Stimulated activated CD4-positive, alpha-beta T cell treated with anti-CD3 and anti-CD28 coated beads, Interleukin-1b, Interleukin-23, amount 100 ng/mL, for 48 hours (primary cell): Measurements from ENCODE around the gene IFNG.
A peak's percentile ranks its signal among the peaks of the same experiment; 100 is the strongest.

ENCODE experiments used
- DNase-seq: peaks from one replicate; pipeline ENCODE4 v3.0.0-alpha.2; 2020

IFNG gene

GRCh38 chr12:68114606-68115005 lies 44.9 kb downstream of the IFNG start:
- DNase-seq: no peak

GRCh38 chr12:68113644-68114043 lies 45.9 kb downstream of the IFNG start:
- peak; percentile 40 for DNase-seq

- no peak for DNase-seq
Measured at GRCh38 chr12:68111995-68112394, 47.5 kb downstream of the IFNG start.

- no peak for DNase-seq
Measured at GRCh38 chr12:68109444-68110217, 49.9 kb downstream of the IFNG start.

- DNase-seq: no peak
Measured at GRCh38 chr12:68109001-68109400, 50.5 kb downstream of the IFNG start.

GRCh38 chr12:68106660-68107059 lies 52.9 kb downstream of the IFNG start:
- no peak for DNase-seq

GRCh38 chr12:68106160-68106559 lies 53.4 kb downstream of the IFNG start:
- DNase-seq: no peak
